Liver (tissue), 9 donors: ENCODE results near the gene SNX19. TPM values are rescaled to one million over a fixed set of nuclear protein-coding genes. Genes with fewer than 3 reads are reported as not detected.

Experiments
- DNase-seq: peaks from one replicate; pipeline ENCODE4 v3.0.0-alpha.2; 2017; ENCODE audit warnings: low spot score
- H3K27ac ChIP-seq, 2 donors: one replicate each; pipeline ENCODE4 v1.7.0; 2013; ENCODE audit warnings: inconsistent platforms in 2 of 2, low read length in 2 of 2, control low read depth in 1 of 2, low read depth in 1 of 2, mild to moderate bottlenecking in 1 of 2
- H3K27me3 ChIP-seq, 4 donors: one replicate each; pipeline versions ENCODE4 v1.6.1 to v1.7.0; 2013; ENCODE audit warnings: low read length in 3 of 4, inconsistent platforms in 1 of 4, mild to moderate bottlenecking in 1 of 4, moderate library complexity in 1 of 4; ENCODE audit not compliant: control insufficient read depth in 4 of 4, insufficient read depth in 4 of 4
- H3K36me3 ChIP-seq, 4 donors: one replicate each; pipeline versions ENCODE4 v1.6.1 to v1.7.0; 2013; ENCODE audit warnings: low read length in 3 of 4, mild to moderate bottlenecking in 3 of 4, low read depth in 1 of 4, moderate library complexity in 1 of 4; ENCODE audit not compliant: control insufficient read depth in 4 of 4, insufficient read depth in 3 of 4
- H3K4me1 ChIP-seq, 4 donors: one replicate each; pipeline versions ENCODE4 v1.6.1 to v1.7.0; 2013; ENCODE audit warnings: low read length in 3 of 4, mild to moderate bottlenecking in 3 of 4, moderate library complexity in 1 of 4; ENCODE audit not compliant: control insufficient read depth in 4 of 4, insufficient read depth in 4 of 4
- H3K4me3 ChIP-seq, 3 donors: one replicate each; pipeline versions ENCODE4 v1.6.1 to v1.7.0; 2013; ENCODE audit warnings: low read length in 3 of 3, control low read depth in 1 of 3, low read depth in 1 of 3, mild to moderate bottlenecking in 1 of 3
- H3K9ac ChIP-seq, 2 donors: one replicate each; pipeline ENCODE4 v1.7.0; 2013; ENCODE audit warnings: low read length in 2 of 2, mild to moderate bottlenecking in 2 of 2, moderate library complexity in 2 of 2, control low read depth in 1 of 2, low read depth in 1 of 2
- H3K9me3 ChIP-seq, 4 donors: one replicate each; pipeline versions ENCODE4 v1.6.1 to v1.7.0; 2013; ENCODE audit warnings: low read length in 3 of 4; ENCODE audit not compliant: control insufficient read depth in 4 of 4
- ATF3 ChIP-seq: IDR thresholded peaks from 2 replicates; pipeline ENCODE4 v1.6.1; 2016; ENCODE audit warnings: antibody characterized with exemption
- CTCF ChIP-seq: fragments of 150-350 bp; IDR thresholded peaks from 2 replicates; pipeline ENCODE4 v1.5.1; 2017; ENCODE audit warnings: improper control_type of control experiment, low read depth, low read length; ENCODE audit not compliant: missing input control
- FOXA2 ChIP-seq: IDR thresholded peaks from 2 replicates; pipeline ENCODE4 v1.6.1; 2016; ENCODE audit warnings: antibody characterized with exemption
- GABPA ChIP-seq, 2 donors: IDR thresholded peaks in 1 of 2; conservative IDR thresholded peaks in 1 of 2; 2 replicates each; pipeline ENCODE4 v1.6.1; 2016; ENCODE audit warnings: antibody characterized with exemption in 2 of 2, mild to moderate bottlenecking in 1 of 2, moderate library complexity in 1 of 2
- HNF4A ChIP-seq, 2 donors: conservative IDR thresholded peaks; 2 replicates each; pipeline ENCODE4 v1.6.1; 2016; ENCODE audit warnings: antibody characterized with exemption in 2 of 2, mild to moderate bottlenecking in 2 of 2
- HNF4G ChIP-seq: IDR thresholded peaks from 2 replicates; pipeline ENCODE4 v1.6.1; 2016; ENCODE audit warnings: antibody characterized with exemption
- JUND ChIP-seq, 2 donors: IDR thresholded peaks; 2 replicates each; pipeline ENCODE4 v1.6.1; 2016; ENCODE audit warnings: antibody characterized with exemption in 2 of 2
- MAX ChIP-seq: IDR thresholded peaks from 2 replicates; pipeline ENCODE4 v1.6.1; 2016; ENCODE audit warnings: antibody characterized with exemption
- NR2F2 ChIP-seq: IDR thresholded peaks from 2 replicates; pipeline ENCODE4 v1.6.1; 2016; ENCODE audit warnings: antibody characterized with exemption
- RAD21 ChIP-seq, 2 donors: IDR thresholded peaks; 2 replicates each; pipeline ENCODE4 v1.6.1; 2016; ENCODE audit warnings: antibody characterized with exemption in 2 of 2, mild to moderate bottlenecking in 2 of 2
- REST ChIP-seq: IDR thresholded peaks from 2 replicates; pipeline ENCODE4 v1.6.1; 2016; ENCODE audit warnings: antibody characterized with exemption, mild to moderate bottlenecking
- SP1 ChIP-seq: IDR thresholded peaks from 2 replicates; pipeline ENCODE4 v1.6.1; 2018; ENCODE audit warnings: antibody characterized with exemption, mild to moderate bottlenecking
- TAF1 ChIP-seq: conservative IDR thresholded peaks from 2 replicates; pipeline ENCODE4 v1.6.1; 2016; ENCODE audit warnings: antibody characterized with exemption, mild to moderate bottlenecking
- YY1 ChIP-seq: IDR thresholded peaks from 2 replicates; pipeline ENCODE4 v1.6.1; 2016; ENCODE audit warnings: antibody characterized with exemption, mild to moderate bottlenecking
- WGBS: extraction: QIAGEN DNeasy Blood & Tissue Kit; methylation state at CpG from one replicate; pipeline ENCODE4 v1.1.7; 2013; 5-methylcytosine and 5-hydroxymethylcytosine counted together
- polyA plus RNA-seq, 2 donors: library from polyadenylated mRNA; stranded (reverse) in 1 of 2; unstranded in 1 of 2; fragments of 200-250 nt in 1 of 2; fragments of >200 nt in 1 of 2; fragmentation: Nextera tagmentation in 1 of 2; extraction: Ambion mirVana in 1 of 2; gene quantifications; one replicate each; pipeline versions ENCODE4 v1.2.1 to v1.2.3, GENCODE V29; 2013 to 2015
- total RNA-seq, 2 donors: library from RNA; depleted of rRNA; stranded (reverse); fragments of >200 nt; gene quantifications; one replicate each; pipeline ENCODE4 v1.2.3, GENCODE V29; 2014
- TF ChIP-seq, protein P1 (sequence below): IDR thresholded peaks from 2 replicates; pipeline ENCODE4 v1.6.1; 2016; ENCODE audit warnings: antibody characterized with exemption
- donor health status: healthy.
- donor health status: healthy.
- donor health status: healthy.
- donor health status: healthy.
- donor health status: healthy.

SNX19 gene
- total and polyA plus RNA-seq, 4 donors, result 16.5 to 94.5 (median 32.7) TPM

DNA sequence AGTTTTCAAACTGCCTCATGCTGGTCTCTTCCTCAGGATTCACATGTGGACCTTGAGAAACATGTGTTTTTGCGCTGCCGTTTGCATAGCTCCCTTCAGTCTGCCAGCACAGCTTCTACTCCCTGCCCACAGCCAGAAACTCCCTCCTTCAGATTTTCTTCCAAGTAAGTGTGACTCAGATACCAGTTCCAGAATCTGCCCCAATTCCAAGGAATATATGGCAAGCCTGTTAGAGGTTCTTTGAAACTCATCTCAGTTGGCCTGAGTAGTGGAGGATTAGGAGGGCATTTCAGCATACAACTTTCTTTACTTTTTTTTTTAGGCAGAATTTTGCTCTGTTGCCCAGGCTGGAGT is 67.1 kb downstream of the SNX19 start:
- no peak for TF ChIP-seq REST
- TF ChIP-seq, protein P1, sequence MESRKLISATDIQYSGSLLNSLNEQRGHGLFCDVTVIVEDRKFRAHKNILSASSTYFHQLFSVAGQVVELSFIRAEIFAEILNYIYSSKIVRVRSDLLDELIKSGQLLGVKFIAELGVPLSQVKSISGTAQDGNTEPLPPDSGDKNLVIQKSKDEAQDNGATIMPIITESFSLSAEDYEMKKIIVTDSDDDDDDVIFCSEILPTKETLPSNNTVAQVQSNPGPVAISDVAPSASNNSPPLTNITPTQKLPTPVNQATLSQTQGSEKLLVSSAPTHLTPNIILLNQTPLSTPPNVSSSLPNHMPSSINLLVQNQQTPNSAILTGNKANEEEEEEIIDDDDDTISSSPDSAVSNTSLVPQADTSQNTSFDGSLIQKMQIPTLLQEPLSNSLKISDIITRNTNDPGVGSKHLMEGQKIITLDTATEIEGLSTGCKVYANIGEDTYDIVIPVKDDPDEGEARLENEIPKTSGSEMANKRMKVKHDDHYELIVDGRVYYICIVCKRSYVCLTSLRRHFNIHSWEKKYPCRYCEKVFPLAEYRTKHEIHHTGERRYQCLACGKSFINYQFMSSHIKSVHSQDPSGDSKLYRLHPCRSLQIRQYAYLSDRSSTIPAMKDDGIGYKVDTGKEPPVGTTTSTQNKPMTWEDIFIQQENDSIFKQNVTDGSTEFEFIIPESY, result no peak
- TF ChIP-seq MAX, result no peak
- TF ChIP-seq SP1, result no peak
- TF ChIP-seq ATF3, result no peak
- TF ChIP-seq GABPA (IDR thresholded peaks at IDR 0.05 in 1 of 2, conservative IDR thresholded peaks at IDR 0.05 in 1 of 2), result no peak
- no peak for TF ChIP-seq RAD21 (IDR thresholded peaks at IDR 0.05)
- TF ChIP-seq CTCF, result no peak
- TF ChIP-seq YY1, result no peak
- no peak for TF ChIP-seq HNF4A (conservative IDR thresholded peaks at IDR 0.05)
- TF ChIP-seq NR2F2, result no peak
- TF ChIP-seq JUND (IDR thresholded peaks at IDR 0.05), result no peak
- TF ChIP-seq FOXA2, result no peak
- TF ChIP-seq HNF4G, result no peak
- TF ChIP-seq TAF1, result no peak
- no peaks in the 10 kb centered on the region for H3K9me3 ChIP-seq
- no peaks in the 10 kb centered on the region for H3K4me1 ChIP-seq
- H3K27me3 ChIP-seq, result peaks cover 0 to 7% (median 2%) of the 10 kb centered on the region in 4 donors
- H3K27ac ChIP-seq, result no peak overlapping the region
- H3K4me3 ChIP-seq, result no peak overlapping the region
- no peak overlapping the region for H3K9ac ChIP-seq
- no peak for DNase-seq
- WGBS, result 90% methylated on average over 2 of the region's 2 CpGs
- no peaks in the 10 kb centered on the region for H3K36me3 ChIP-seq
